Astrocyte of the spinal cord (primary cell): Measurements from ENCODE around the gene LCNL1.

Source experiments
- DNase-seq: peaks from one replicate; pipeline ENCODE4 v3.0.0; 2011; ENCODE audit warnings: low read depth, low spot score
- H3K4me3 ChIP-seq: 2 replicates; pipeline ENCODE4 v1.5.1; 2011; ENCODE audit warnings: low read depth, mild to moderate bottlenecking, low read length, moderate library complexity
- in situ Hi-C: cut with HindIII; loops from 2 replicates; pipeline ENCODE4 v1.10.0; 2017; ENCODE audit warnings: low sequenced_read_pairs
- TF ChIP-seq, protein P1 (sequence below): IDR thresholded peaks from 2 replicates; pipeline ENCODE4 v1.5.1; 2012; ENCODE audit warnings: low read depth, mild to moderate bottlenecking, low read length, inconsistent platforms

LCNL1 gene

DNA sequence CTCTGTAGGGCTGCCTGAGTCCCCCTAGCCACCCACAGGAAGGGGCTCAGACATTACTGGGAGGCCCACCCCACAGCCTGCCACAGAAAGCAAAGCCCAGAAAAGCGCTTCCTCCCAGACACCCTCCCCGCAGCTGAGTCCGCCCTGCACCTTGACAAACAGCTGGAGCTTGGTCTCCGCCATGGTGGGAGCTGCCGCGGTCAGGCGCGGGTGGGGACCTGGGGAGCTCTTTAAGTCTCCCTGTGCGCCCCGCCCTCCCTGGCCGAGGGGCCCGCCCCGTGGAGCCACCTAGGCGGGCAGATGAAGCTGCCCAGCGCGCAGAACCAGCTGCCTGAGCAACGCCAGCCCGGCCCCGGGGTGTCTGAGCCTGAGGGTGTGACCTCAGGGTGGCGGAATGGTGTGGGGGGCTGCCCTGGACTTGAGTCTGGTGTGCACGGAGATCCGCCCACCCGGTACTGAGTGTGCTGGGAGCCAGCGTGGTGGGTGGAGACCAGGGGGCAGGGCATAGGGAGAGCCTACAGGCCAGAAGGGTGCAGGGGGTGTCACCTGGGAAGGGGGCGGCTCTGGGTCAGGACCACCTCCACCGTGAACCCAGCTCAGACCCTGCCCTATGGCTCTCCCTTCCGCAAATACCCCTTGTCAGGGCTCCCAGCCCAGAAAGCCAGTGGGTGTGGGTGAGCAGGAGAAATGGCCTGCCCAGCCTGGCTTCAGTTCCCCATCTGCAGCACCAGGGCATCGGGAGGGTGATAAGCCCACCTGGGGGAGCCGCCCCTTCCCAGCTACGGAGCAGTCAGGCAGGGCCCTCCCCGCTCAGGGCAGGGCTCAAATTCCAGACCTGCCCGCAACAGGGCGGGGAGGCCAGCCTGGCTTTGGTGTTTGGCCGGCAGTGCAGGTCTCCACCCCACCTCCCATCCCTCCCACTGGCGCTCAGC is 13.8 kb downstream of the LCNL1 start, which contains the start of gene CLIC3:
Gene CLIC3 (minus strand): TSS at position 208 of the 932 bp plus-strand sequence. CDS start 25 bp downstream, at position 183.
- TF ChIP-seq, protein P1, sequence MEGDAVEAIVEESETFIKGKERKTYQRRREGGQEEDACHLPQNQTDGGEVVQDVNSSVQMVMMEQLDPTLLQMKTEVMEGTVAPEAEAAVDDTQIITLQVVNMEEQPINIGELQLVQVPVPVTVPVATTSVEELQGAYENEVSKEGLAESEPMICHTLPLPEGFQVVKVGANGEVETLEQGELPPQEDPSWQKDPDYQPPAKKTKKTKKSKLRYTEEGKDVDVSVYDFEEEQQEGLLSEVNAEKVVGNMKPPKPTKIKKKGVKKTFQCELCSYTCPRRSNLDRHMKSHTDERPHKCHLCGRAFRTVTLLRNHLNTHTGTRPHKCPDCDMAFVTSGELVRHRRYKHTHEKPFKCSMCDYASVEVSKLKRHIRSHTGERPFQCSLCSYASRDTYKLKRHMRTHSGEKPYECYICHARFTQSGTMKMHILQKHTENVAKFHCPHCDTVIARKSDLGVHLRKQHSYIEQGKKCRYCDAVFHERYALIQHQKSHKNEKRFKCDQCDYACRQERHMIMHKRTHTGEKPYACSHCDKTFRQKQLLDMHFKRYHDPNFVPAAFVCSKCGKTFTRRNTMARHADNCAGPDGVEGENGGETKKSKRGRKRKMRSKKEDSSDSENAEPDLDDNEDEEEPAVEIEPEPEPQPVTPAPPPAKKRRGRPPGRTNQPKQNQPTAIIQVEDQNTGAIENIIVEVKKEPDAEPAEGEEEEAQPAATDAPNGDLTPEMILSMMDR = no peak
- in situ Hi-C loops = no loop called here
- peak within 1 kb of the TSS; percentile 13 for H3K4me3 ChIP-seq
- DNase-seq = no peak

DNA sequence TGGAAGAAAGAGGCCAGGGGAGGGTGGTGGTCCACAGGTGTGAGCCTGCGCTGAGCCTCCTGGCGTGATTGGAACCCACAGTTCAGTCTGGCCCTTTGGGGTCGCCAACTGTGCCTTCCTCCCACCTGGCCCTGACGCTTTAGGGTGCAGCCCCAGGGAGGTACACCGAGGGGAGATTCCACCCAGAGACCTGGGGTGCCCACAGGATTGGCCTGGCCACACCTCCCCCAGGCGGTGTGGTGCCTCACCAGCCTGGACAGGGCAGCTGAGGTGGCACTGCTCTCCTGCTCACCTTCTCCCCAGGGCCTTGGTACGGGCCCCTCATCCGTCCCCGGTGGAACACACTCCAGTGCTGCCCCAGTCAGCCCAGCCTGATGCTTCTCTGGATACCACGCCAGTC is 14.6 kb downstream of the LCNL1 start:
- in situ Hi-C loops = no loop called here
- no peak for DNase-seq
- TF ChIP-seq, protein P1 = no peak
- no peak overlapping the region for H3K4me3 ChIP-seq

DNA sequence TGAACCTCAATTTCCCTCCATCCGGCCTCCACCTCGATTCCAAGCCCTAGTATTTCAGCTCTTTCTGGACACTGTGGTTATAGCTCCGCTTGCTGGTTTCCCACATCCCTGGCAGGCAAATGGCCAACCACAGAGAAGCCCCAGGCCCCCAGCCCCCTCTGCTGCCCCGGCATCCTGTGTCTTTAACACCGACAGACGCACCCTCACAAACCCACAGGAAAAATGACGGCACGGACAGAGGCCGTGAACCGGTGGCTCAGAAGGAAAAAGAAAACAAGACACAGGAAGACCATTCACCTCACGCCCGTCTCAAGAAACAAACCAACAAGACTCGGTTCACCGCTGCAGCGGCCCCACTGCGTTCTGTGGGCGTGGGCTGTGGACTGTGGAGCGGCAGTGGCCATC is 15.0 kb downstream of the LCNL1 start:
- no peak overlapping the region for H3K4me3 ChIP-seq
- in situ Hi-C loops = no loop called here
- TF ChIP-seq, protein P1 = peak; percentile 48
- DNase-seq = peak; percentile 77

DNA sequence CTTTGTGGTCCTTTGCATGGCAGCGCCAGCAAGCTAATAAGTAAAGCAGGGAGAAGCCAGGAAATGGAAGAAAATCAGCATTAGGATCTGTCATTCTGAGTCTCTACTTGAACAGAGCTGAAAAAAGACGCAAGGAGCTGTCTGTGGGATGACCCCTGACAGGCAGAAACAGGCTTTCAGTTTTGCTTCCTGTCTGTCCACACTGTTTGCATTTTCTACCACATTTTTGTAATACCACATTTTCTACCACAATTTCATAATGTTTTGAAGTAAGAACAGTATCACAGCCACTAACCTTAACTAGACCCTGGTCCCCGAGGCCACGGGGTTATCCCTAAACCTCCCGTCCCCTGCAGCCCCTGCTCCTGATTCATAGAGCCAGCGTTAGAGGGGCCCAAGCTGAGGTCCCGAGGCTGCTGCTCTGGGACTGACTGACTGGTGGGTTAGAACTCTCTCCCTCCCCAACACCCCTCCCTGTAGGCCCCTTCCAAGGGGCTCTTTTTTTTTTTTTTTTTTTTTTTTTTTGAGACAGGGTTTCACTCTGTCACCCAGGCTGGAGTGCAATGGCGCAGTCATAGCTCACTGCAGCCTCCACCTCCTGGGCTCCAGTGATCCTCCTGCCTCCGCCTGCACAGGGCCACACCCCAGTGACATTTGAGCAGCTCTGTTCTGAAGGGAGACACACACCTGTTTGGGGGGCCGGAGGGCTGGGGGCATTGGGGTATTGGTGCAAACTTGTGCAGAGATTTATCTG is 17.6 kb downstream of the LCNL1 start:
- no peak overlapping the region for H3K4me3 ChIP-seq
- TF ChIP-seq, protein P1 = no peak
- DNase-seq = peak; percentile 53
- in situ Hi-C loops = no loop called here

DNA sequence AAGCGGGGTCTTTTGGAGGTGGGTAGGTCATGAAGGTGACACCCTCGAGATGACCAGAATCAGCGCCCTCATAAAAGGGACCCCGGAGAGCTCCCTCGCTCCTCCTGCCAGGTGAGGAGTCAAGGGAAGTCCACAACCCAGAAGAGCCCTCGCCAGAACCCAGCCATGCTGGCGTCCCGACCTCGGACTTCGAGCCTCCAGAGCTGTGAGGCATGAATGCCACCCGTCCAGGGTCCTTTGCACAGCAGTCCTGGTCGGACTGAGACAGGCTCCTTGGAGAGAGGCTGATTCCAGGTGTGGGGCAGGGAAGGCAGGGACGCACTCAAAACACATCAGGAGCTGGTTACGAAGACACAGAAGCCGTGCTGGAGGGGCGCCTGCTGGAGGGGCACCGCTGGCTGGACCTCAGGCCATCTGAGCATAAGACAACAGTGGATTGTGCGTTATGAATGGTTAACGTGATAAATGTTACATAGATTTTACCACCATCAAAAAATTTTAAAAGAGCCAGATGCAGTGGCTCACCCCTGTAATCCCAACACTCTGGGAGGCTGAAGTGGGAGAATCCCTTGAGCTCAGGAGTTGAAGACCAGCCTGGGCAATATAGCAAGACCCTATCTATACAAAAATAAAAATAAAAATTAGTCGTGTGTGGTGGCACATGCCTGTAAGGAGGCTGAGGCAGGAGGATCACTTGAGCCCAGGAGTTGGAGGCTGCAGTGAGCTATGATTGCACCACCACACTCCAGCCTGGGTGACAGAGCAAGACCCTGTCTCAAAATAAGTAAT is 19.3 kb downstream of the LCNL1 start:
- DNase-seq = no peak
- TF ChIP-seq, protein P1 = no peak
- H3K4me3 ChIP-seq = no peak overlapping the region
- in situ Hi-C loops = no loop called here

DNA sequence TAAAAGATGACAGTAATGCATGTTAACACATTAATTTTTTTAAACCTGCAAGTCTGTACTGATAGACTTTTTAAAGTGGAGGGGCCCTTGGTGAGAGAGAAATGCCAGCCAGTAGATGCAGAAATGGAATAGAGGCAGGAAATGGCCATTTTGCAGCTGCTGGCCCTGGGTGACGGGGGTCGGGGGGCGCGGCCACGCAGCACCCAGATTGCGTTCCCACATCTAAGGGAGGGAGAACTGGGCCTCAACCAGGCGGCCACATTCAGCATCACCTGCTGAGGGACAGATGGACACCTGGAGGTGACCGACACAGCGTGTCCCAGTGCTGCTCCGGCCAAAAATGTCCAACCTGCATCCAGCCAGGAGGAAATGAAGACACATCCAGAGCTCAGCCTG is 19.9 kb downstream of the LCNL1 start:
- no peak for DNase-seq

More for the DNA sequence above, 19.9 kb downstream of the LCNL1 start:
- in situ Hi-C loops = no loop called here
- TF ChIP-seq, protein P1 = no peak
- H3K4me3 ChIP-seq = no peak overlapping the region
